GF-D8 (cell line): ENCODE data around the gene UQCC3.
"Not testable (repeated sequence)": the region's sequence is repeated elsewhere in the genome, so short reads cannot be mapped to it uniquely, and the experiment has no call there.

Experiments used
- DNase-seq: peaks from one replicate; lab custom pipeline; 2025; lab: John Stamatoyannopoulos, UW

Gene UQCC3

GRCh38 chr11:62703921-62704320, 32.4 kb downstream of the UQCC3 start:
- not testable (repeated sequence) for DNase-seq

DNA sequence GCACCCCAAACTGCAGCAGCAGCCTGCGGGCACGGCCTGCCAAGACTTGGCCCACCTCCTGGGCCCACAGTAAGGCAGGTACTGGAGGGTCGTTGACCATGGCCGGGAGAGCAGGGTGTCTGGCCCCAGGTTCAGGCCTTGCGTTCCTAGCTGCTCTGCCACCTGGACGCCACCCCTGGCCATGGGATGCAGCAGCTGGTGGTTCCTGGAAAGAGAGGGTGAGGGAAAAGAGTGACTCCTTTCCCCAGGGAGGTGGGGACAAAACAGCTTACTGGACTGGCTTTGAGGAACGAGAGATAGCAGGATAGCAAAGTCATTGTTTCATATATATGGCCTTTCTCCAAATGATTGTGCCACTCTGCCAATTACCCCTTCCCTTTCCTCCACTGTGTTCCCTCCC, 33.9 kb downstream of the UQCC3 start:
- no peak for DNase-seq

DNA sequence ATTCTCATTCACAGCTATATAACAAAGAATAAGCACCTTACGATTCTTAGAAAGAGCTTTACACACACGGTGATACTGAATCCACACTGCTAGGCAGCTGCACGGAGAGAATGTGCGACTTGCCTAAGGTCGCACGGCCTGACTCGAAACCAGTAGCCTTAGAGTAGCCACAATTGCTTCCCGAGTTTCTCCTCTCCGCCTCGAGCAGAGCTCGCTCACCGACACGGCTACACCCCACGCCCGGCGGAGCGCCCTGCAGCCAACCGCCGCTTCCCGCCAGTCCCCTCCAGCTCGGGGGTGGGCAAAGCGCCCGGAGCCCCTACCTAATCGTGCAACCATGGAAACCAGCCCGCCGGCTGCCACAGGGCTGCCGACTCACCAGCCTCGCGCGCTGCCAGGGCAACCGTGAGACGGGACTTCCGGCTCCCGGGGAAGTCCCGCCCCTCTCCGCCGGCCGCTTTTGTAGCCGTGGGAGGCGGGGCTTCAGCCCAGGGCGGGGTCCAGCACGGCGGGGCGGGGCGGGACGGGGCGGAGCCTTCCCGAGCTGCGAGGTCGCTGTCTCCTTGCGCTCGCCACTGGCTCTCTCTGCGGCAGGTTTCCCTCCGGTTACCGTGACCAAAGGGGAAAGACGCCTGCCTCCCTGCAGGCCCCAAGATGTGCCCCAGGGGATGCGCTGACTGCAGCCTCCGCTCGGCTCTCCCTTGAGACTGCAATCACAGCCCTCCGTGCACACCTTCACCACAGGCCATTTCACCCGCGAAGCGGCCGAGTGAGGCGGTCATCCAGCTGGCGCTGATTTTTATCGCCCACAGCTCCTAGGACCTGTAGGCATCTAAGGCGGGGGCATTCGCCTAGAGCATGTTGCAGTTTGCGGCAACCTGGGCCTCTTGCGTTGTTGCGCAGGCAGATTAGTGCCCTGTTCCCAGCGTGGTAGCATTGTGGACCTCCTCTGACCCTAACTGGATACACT, 34.7 kb downstream of the UQCC3 start:
- peak; percentile 73 for DNase-seq

- DNase-seq, result no peak
Measured at GRCh38 chr11:62706850-62707247, 35.4 kb downstream of the UQCC3 start.

- DNase-seq, result no peak
Measured at GRCh38 chr11:62707277-62707861, 35.9 kb downstream of the UQCC3 start, which contains the start of the genes BSCL2 and GNG3. TSS of gene BSCL2 (minus strand) at chr11:62707424. CDS start at chr11:62707195, 229 bp downstream. TSS of gene GNG3 (plus strand) at chr11:62707676. CDS start at chr11:62708296, 620 bp downstream.

DNA sequence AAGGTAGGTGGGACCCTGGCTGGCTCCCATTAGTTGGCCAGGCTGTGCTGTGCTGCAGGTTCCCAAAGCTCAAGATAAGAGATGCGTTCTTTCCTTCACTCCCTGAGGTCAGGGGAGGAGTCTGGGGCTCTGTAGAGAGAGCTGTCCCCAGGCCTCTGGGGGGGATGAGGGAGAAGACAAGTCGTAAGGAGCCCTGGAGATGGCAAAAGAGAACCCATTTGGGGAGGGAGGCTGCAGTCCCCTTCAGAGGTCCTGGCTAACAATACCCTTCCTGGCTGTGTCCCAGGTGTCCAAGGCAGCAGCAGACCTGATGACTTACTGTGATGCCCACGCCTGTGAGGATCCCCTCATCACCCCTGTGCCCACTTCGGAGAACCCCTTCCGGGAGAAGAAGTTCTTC, 36.9 kb downstream of the UQCC3 start:
- DNase-seq, result no peak

DNA sequence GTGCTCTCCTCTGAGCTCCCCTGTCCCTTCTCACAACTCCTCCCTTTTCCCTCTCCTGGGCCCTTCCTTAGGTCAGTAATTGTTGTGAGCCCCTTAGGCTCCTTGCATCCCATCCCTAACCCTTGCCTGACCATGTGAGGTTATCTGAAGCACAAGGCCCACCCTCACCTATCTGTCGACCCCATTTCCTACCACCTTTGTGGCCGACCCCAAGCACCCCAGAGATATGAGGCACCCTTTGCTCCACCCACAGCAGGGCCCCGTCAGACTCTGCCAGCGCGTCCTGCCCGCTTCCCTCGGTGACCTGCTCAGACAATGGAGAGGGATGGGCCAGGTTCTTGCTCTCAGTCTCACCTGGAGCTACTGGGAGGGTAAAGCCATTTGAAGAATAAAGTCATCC, 37.3 kb downstream of the UQCC3 start:
- DNase-seq, result no peak

DNA sequence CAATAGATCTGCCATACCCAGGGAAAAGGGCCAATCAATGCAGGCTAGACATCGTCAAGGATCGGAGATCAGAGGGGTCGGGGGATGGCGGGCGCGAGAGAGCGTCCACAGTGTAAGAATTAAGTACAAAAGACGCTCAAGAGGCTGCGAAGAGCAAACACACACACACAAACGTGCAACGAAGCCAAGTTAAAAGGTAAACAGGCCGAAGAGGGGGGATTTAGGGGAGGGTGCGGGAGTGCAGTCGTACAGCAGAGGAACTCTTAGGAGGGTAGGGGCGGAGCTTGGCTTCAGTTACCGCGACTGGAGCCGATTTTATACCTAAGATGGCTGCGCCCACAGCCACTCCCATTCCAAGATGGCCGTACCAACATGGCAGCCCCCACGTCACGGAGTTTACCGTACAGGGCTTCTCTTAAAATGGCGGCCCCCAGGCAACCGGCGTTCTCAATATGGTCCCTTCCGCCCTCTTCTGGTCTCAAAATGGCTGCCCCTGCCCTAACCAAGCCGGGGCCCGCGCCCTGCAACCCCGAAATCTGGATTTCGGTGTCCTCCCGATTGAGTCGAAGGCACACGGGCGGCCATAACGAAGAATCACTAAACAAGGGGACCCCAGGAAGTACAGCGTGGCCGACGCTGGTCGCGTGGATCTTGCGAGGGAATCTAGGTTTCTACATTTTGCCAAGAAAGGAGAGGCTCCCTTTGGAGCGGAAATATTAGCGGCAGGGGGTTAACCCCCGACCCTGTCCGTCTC, 38.0 kb downstream of the UQCC3 start:
- no peak for DNase-seq

DNA sequence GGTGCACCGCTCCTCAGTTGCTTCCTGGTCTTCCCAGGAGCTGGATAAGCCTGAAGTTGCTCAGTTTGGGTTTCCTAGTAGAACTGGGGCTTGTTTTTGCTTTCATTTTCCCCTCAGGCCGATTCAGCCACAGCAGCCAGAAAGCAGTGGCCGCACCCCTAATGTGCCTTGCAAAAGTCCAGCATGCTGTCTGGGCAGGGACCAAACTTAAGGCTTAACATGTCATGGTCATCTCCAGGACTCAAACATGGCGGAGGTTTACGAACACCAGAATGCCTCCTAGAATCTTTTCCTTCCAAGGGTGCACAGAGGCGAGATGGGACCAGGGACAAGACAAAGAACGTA, 38.5 kb downstream of the UQCC3 start:
- DNase-seq, result no peak

DNA sequence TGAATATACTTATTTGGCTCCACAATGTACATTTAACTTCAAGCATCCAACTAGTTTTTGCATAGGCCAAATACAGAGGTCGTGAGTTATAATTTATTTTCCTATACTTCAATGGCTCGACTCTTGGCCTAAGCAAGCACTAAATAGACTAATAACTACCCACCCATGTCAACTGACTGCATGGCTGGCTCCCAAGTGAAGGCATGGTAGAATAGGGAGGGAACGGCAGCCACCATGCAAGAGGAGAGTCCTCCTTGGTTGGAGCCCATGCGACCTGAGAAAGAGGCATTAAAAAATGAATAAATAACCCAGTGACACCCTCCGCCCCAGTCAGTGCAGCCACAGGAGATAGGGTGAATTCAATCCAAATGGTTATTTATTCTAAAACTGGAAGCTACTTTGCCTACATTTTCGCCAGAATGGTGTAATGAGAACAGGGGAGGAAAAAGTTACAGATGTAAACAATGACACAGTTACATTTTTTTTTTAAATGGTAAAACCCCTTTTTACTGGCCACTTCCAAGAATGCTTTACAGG, 40.9 kb downstream of the UQCC3 start:
- DNase-seq, result no peak

DNA sequence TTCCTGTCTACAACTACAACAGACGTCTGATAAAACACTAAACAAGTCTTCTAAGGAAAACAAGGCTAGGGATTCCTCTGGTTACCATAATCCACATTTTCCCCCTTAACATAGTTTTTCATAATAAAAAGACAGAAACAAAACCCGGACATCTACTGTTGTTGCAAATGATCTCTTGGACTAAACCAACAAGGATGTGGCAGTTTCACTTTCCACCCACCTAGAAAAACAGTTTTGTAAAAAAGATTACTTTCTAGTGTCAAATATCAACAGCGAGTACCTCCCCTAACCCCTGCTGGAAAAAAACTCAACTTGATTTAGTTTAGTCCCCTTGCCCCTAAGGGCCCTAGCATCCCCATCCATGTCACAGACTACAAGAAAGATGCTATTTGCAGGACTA, 41.4 kb downstream of the UQCC3 start:
- DNase-seq, result no peak

DNA sequence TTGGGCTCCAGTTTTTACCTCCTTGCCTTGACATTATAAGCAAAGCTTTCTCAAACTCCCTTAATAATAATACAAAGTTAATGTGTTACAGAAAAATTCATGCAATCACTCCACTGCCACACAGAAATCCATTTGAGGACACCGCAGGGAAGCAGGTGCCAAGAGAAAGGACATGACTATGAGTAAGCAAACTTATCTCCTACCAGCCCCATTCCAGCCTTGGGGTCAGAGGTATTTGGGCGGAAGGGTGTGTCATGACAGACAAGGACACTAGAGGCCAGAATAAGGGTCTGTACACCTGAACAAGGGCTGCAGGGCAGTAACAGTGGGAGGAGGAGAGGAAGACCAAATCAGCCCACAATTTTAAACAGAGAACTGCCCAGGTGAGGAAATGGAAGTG, 41.9 kb downstream of the UQCC3 start:
- DNase-seq, result no peak

DNA sequence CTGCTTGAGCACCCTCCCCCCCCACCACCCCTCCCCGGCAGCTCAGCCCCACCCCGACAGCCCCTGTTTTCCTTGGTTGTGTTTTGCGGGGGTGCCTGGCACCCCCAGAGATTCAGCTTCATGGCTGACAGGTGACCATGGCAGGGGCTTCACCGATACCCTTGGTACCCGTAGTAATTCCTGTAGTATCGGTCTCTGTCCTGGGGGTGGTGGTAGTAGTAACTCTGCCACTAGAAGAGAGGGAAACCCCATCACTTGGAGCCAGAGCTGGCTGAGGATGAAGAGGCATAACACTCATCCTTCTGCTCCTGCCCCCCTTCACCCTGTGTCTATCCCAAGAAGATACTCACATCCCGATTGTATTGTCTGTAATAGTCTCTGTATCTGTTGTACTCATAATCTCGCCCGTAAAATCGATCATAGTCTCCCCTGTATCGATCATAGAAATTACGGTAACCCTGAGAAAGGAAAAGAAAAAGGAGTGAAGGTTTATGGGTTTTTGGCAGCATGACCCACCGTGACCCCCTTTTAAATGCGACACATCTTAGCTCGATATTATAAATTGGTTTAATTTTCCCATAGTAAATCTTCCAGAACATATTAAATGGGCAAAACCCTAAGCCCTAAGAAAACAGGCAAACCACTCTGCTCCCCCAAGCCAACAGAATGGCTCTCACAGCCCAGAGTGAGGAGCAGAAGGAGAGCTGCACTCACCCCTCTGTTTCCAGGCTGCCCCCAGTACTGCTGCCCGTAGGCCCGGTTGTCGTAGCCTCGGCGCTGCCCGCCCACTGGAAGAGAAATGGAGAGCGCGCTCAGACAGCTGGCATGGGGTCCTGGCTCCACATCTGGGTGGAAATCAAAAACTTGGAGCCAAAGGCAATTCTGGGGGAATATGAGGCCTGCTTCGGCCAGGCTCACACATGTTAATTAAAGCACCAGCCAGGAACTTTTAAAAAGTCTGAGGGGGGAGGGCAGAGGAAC, 44.0 kb downstream of the UQCC3 start:
- DNase-seq, result no peak

DNA sequence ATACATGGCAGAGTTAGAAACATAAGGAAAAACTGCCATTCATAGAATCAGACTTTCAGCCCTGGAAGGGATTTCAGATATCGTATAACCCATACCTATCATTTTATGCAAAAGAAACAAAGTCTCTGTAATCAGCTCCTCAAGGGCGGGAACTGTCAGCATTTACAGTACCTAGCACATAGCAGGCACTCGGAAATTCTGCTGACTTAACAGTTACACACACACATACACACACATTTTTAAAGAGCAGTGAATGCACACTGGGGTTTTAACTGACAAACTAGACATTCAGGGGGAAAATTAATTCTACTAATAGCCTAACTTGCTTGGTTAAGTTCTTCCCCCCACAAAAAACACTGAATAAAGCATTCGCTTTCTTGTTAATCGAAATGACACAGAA, 44.7 kb downstream of the UQCC3 start:
- no peak for DNase-seq

DNA sequence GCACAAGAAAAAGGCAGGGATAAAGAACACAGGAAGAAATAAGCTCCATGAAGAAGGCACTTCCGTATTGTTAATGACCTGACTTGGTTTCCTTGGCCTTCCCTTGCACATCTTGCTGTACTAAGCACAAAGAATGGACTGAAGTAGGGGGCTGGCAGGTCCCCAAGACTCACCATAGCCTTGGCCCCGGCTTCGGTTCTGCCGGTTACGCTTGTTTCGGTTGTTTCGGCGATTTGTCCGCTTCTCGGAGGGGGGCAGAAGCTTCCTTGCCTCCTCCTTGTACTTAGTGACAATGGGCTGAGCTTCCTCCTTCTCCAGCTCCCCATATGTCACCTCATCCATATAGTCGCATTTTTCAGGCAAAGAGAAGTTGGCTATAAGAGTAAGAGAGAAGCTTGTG, 45.3 kb downstream of the UQCC3 start:
- no peak for DNase-seq

DNA sequence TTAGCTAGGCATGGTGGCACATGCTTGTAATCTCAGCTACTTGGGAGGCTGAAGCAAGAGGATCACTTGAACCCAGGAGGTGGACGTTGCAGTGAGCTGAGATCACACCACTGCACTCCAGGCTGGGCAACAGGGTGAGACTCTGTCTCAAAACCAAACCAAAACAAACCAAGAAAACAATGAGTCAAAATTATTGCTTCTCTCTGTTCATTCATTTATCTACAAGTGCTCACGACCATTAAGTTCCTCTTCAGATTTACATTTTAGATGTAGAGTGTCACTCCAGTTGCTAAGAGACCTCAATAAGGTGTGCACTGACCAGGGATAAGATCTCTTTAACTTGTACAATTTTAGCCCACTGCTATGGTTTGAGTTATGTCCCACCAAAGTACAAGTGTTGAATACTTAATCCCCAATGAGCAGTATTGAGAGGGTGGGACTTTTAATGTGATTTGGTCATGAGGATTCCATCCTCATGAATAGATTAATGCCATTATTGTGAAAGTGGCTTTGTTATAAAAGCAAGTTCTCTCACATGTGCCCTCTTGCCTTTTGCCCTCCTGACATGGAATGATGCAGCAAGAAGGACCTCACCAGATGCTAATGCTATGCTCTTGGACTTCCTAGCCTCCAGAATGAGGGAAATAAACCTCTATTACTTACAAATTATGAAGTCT, 48.0 kb downstream of the UQCC3 start:
- no peak for DNase-seq

DNA sequence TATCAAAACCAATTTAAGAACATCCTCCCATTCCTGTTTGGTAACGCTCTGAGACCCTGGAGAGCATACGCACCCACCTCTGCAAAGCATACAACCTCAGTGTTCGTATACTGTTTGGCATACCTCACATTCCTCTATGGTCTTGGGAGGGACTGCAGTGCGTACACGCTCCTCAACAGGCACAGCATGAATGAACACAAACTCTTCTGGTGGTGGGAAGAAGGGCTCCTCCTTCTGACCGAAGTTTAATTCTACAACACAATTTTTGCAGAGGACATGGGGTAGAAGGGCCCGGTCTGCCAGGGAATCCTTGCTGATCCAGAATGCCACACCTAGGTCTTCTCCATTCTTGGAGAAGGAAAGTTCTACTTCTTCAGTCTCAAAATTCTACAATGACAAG, 50.5 kb downstream of the UQCC3 start:
- DNase-seq, result no peak
